ENCODE measurements around the gene L1CAM.

The L1CAM gene

GRCh38 chrX:153862369-153863250 is 23.4 kb downstream of the L1CAM start:
- no peak for DNase-seq (ENCODE audit: low read depth)

GRCh38 chrX:153861733-153862310 is 24.2 kb downstream of the L1CAM start:
- DNase-seq (ENCODE audit: low read depth) = no peak

GRCh38 chrX:153861151-153861550 is 24.8 kb downstream of the L1CAM start:
- DNase-seq (ENCODE audit: low read depth) = no peak

- no peak for DNase-seq (ENCODE audit: low read depth)
Measured at GRCh38 chrX:153857348-153857903, 28.5 kb downstream of the L1CAM start.

GRCh38 chrX:153854702-153855101 is 31.3 kb downstream of the L1CAM start:
- no peak for DNase-seq (ENCODE audit: low read depth)

GRCh38 chrX:153853902-153854267 is 32.1 kb downstream of the L1CAM start:
- DNase-seq (ENCODE audit: low read depth) = no peak

- no peak for DNase-seq (ENCODE audit: low read depth)
Measured at GRCh38 chrX:153853180-153853901, 32.6 kb downstream of the L1CAM start.

GRCh38 chrX:153851981-153852380 is 34.0 kb downstream of the L1CAM start:
- no peak for DNase-seq (ENCODE audit: low read depth)

GRCh38 chrX:153848325-153848724 is 37.6 kb downstream of the L1CAM start:
- DNase-seq (ENCODE audit: low read depth) = no peak

- no peak for DNase-seq (ENCODE audit: low read depth)
Measured at GRCh38 chrX:153845842-153846241, 40.1 kb downstream of the L1CAM start.

- DNase-seq (ENCODE audit: low read depth) = no peak
Measured at GRCh38 chrX:153845195-153845594, 40.8 kb downstream of the L1CAM start.

GRCh38 chrX:153844509-153845082 is 41.4 kb downstream of the L1CAM start:
- no peak for DNase-seq (ENCODE audit: low read depth)

GRCh38 chrX:153836921-153837320 is 49.1 kb downstream of the L1CAM start:
- no peak for DNase-seq (ENCODE audit: low read depth)

- DNase-seq (ENCODE audit: low read depth) = no peak
Measured at GRCh38 chrX:153832728-153833127, 53.2 kb downstream of the L1CAM start.

GRCh38 chrX:153831429-153832150 is 54.4 kb downstream of the L1CAM start:
- DNase-seq (ENCODE audit: low read depth) = no peak

- no peak for DNase-seq (ENCODE audit: low read depth)
Measured at GRCh38 chrX:153830640-153831428, 55.1 kb downstream of the L1CAM start.

GRCh38 chrX:153829799-153830639 is 56.0 kb downstream of the L1CAM start, which contains the start of gene PDZD4:
Gene PDZD4 (minus strand): TSS chrX:153830544. CDS start chrX:153830298, 246 bp downstream.
- no peak for DNase-seq (ENCODE audit: low read depth)

GRCh38 chrX:153829549-153829798 is 56.5 kb downstream of the L1CAM start:
- no peak for DNase-seq (ENCODE audit: low read depth)

- no peak for DNase-seq (ENCODE audit: low read depth)
Measured at GRCh38 chrX:153828723-153829548, 57.0 kb downstream of the L1CAM start.

Data from activated T-cell treated with anti-CD3 and anti-CD28 coated beads for 48 hours (primary cell).